ENCODE results near the gene ITPKA.

DNA sequence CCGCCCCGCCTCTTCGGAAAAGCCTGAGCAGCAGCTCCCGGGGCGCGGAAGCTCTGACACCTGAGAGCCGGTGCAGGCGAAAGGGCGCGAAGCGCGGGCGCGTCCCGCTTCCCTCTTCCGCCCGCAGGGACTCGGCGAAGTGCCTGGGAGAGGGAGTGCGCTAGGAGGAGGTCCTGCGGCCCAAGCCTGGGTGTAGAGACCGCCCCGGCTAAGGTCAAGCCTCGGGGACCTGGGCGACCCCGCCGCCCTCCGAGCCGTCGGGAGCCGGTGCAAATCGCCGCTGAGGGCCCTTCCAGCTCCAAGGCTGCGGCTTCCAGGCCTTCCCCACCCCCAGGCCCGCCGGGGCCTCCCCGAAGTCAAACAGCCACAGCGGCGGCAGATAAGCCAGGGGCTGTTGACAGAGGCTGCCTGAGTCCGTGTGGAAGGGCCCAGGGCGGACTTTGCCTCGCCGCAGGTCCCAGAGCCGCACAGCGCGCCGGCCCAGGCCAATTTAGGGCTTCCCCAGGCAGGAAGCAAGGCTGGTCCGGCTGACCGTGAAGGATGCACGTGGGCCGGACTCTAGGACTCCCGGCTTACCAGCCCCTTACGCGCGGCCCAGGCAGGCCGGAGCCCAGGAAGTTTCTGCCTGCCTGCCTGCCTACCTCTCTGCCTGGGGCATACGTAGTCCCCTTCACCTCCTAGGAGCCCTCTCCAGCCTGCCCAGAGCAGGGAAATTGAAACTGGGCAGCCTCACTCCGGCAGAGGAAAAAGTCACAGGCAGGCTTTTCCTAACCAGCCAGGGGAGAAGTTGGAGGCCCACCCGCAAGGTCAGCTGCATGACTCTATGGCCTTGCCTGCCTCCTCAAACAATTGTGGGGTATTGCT, 2.3 kb downstream of the ITPKA start:
- TF ChIP-seq, protein P1, sequence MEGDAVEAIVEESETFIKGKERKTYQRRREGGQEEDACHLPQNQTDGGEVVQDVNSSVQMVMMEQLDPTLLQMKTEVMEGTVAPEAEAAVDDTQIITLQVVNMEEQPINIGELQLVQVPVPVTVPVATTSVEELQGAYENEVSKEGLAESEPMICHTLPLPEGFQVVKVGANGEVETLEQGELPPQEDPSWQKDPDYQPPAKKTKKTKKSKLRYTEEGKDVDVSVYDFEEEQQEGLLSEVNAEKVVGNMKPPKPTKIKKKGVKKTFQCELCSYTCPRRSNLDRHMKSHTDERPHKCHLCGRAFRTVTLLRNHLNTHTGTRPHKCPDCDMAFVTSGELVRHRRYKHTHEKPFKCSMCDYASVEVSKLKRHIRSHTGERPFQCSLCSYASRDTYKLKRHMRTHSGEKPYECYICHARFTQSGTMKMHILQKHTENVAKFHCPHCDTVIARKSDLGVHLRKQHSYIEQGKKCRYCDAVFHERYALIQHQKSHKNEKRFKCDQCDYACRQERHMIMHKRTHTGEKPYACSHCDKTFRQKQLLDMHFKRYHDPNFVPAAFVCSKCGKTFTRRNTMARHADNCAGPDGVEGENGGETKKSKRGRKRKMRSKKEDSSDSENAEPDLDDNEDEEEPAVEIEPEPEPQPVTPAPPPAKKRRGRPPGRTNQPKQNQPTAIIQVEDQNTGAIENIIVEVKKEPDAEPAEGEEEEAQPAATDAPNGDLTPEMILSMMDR (IDR thresholded peaks at IDR 0.05): no peak
- TF ChIP-seq POLR2A (IDR thresholded peaks at IDR 0.05) (no peak), POLR2AphosphoS5 (IDR thresholded peaks at IDR 0.05) (no peak)

Data from breast epithelium (tissue), 3 donors.